GM12878 (cell line): ENCODE results near the gene RASGEF1B. TPM values are rescaled to one million over a fixed set of nuclear protein-coding genes. Genes with fewer than 3 reads are reported as not detected.

Source experiments
- ATAC-seq: fragments of 200-7000 bp; cut with Tn5 transposase; 3 replicates; pipeline ENCODE4 v1.9.1; 2020; ENCODE audit warnings: mild to moderate bottlenecking, moderate library complexity
- BruUV-seq: library from RNA; stranded (reverse); fragments of 400-500 nt; replicated peaks from 2 replicates; lab custom pipeline; 2021; lab: Mats Ljungman, UMichigan
- CTCF ChIA-PET: fragments of 300-600 bp; sonication (Branson Sonifier 250); formaldehyde crosslinking; extraction: SDS; loops from one replicate; lab custom pipeline; 2021; ENCODE audit warnings: inconsistent platforms; lab: Yijun Ruan, JAX
- POLR2A ChIA-PET: fragments of 350-600 bp; formaldehyde crosslinking; extraction: SDS; loops from one replicate; lab custom pipeline; 2021; ENCODE audit warnings: inconsistent platforms; lab: Charles Lee
- RAD21 ChIA-PET: fragments of 300-600 bp; sonication (Branson Sonifier 250); formaldehyde crosslinking; loops from one replicate; lab custom pipeline; 2023; ENCODE audit warnings: antibody characterized with exemption; ENCODE audit not compliant: unreplicated experiment; lab: Charles Lee
- SMC1A ChIA-PET: fragments of 300-600 bp; sonication (Branson Sonifier 250); formaldehyde crosslinking; loops from one replicate; lab custom pipeline; 2023; ENCODE audit not compliant: unreplicated experiment, uncharacterized antibody; lab: Charles Lee
- DNase-seq: peaks from one replicate; pipeline ENCODE4 v3.0.0-alpha.2; 2011; ENCODE audit warnings: low read depth, low spot score
- FAIRE-seq: peaks from 3 replicates; lab custom pipeline; 2011; peaks lifted over from hg19 to GRCh38; lab: Jason Lieb, UNC
- H2AFZ ChIP-seq: 2 replicates; pipeline ENCODE4 v1.6.0; 2011; ENCODE audit warnings: low read depth, low read length, control low read depth; ENCODE audit not compliant: control insufficient read depth
- H3K27ac ChIP-seq: 2 replicates; pipeline ENCODE4 v1.5.1; 2011; ENCODE audit warnings: control low read depth; ENCODE audit not compliant: control insufficient read depth, insufficient read depth
- H3K27me3 ChIP-seq, 2 experiments: replicated peaks in 1 of 2; 2 replicates each; pipeline versions ENCODE4 v1.6.0 to v1.6.1; 2011; ENCODE audit warnings: low read length in 1 of 2; ENCODE audit not compliant: control insufficient read depth in 2 of 2, insufficient read depth in 2 of 2
- H3K36me3 ChIP-seq, 2 experiments: 2 replicates each; pipeline ENCODE4 v1.5.1; 2011; ENCODE audit warnings: low read length in 1 of 2; ENCODE audit not compliant: control insufficient read depth in 2 of 2, insufficient read depth in 2 of 2
- H3K4me1 ChIP-seq: 2 replicates; pipeline ENCODE4 v1.6.1; 2011; ENCODE audit warnings: mild to moderate bottlenecking, low read length, moderate library complexity, mixed read lengths; ENCODE audit not compliant: control insufficient read depth, insufficient read depth
- H3K4me2 ChIP-seq: 2 replicates; pipeline ENCODE4 v1.6.0; 2011; ENCODE audit warnings: control low read depth; ENCODE audit not compliant: control insufficient read depth, insufficient read depth
- H3K4me3 ChIP-seq: fragments of 200-600 bp; sonication (generic); 2 replicates; pipeline ENCODE4 v1.5.1; 2016
- H3K79me2 ChIP-seq: 2 replicates; pipeline ENCODE4 v1.6.0; 2011; ENCODE audit warnings: low read length; ENCODE audit not compliant: control insufficient read depth, insufficient read depth
- H3K9ac ChIP-seq: 2 replicates; pipeline ENCODE4 v1.8.0; 2011; ENCODE audit warnings: low read length, control low read depth, mixed read lengths; ENCODE audit not compliant: control insufficient read depth, insufficient read depth
- H3K9me3 ChIP-seq: replicated peaks from 3 replicates; pipeline ENCODE4 v1.5.1; 2011; ENCODE audit warnings: mild to moderate bottlenecking, low read length; ENCODE audit not compliant: control insufficient read depth, insufficient read depth
- H4K20me1 ChIP-seq: 2 replicates; pipeline ENCODE4 v1.6.0; 2011; ENCODE audit not compliant: control insufficient read depth, insufficient read depth
- ASH2L ChIP-seq: fragments of 300-600, 200-600 bp; sonication (generic); IDR thresholded peaks from 2 replicates; pipeline ENCODE4 v1.6.1; 2017; ENCODE audit warnings: low read depth, mild to moderate bottlenecking, borderline replicate concordance
- BMI1 ChIP-seq: fragments of 450-650 bp; IDR thresholded peaks from 2 replicates; pipeline ENCODE4 v1.6.1; 2016; ENCODE audit warnings: mild to moderate bottlenecking, moderate library complexity, borderline replicate concordance
- HCFC1 ChIP-seq: fragments of 150-350 bp; IDR thresholded peaks from 2 replicates; pipeline ENCODE4 v1.6.1; 2014; ENCODE audit warnings: low read length
- HDGF ChIP-seq: fragments of 450-650 bp; IDR thresholded peaks from 2 replicates; pipeline ENCODE4 v1.6.1; 2016; ENCODE audit warnings: antibody characterized with exemption
- IKZF1 ChIP-seq: fragments of 450-650 bp; conservative IDR thresholded peaks from 2 replicates; pipeline ENCODE4 v1.6.1; 2017; ENCODE audit warnings: antibody characterized with exemption, mild to moderate bottlenecking
- JUND ChIP-seq: IDR thresholded peaks from 2 replicates; pipeline ENCODE4 v1.6.1; 2012; ENCODE audit warnings: low read depth, mild to moderate bottlenecking, low read length, improper control_type of control experiment, moderate library complexity
- MTA2 ChIP-seq: fragments of 450-650 bp; IDR thresholded peaks from 2 replicates; pipeline ENCODE4 v1.6.1; 2016; ENCODE audit warnings: low read depth, mild to moderate bottlenecking, moderate library complexity
- PAX8 ChIP-seq: fragments of 450-650 bp; IDR thresholded peaks from 2 replicates; pipeline ENCODE4 v1.6.1; 2017; ENCODE audit warnings: mild to moderate bottlenecking, moderate library complexity
- RFX5 ChIP-seq: IDR thresholded peaks from 2 replicates; pipeline ENCODE4 v1.6.1; 2011; ENCODE audit warnings: low read depth, low read length, improper control_type of control experiment
- SIN3A ChIP-seq: IDR thresholded peaks from 2 replicates; pipeline ENCODE4 v1.6.1; 2012; ENCODE audit warnings: low read depth, low read length, improper control_type of control experiment
- SPI1 ChIP-seq: IDR thresholded peaks from 2 replicates; pipeline ENCODE4 v1.6.1; 2011; ENCODE audit warnings: low read depth, mild to moderate bottlenecking, low read length, moderate library complexity, borderline replicate concordance; ENCODE audit not compliant: insufficient read depth
- ZZZ3 ChIP-seq: IDR thresholded peaks from 2 replicates; pipeline ENCODE4 v1.6.1; 2011; ENCODE audit warnings: low read depth; ENCODE audit not compliant: control insufficient read depth, insufficient read length
- WGBS: methylation state at CpG from one replicate; pipeline ENCODE4 v1.1.6; 2016; ENCODE audit warnings: low lambda C conversion rate; ENCODE audit not compliant: insufficient replicate concordance, insufficient coverage; ENCODE audit errors: missing lambda C conversion rate; 5-methylcytosine and 5-hydroxymethylcytosine counted together
- in situ Hi-C: fragments of 300-500 bp; cut with MboI; formaldehyde crosslinking; loops from 9 replicates; pipeline ENCODE4 v1.14.3; 2018; ENCODE audit warnings: mixed read lengths
- intact Hi-C: fragments of 100-400 bp; cut with micrococcal nuclease; formaldehyde crosslinking; loops from one replicate; pipeline ENCODE4 v1.14.2; 2022; ENCODE audit not compliant: unreplicated experiment
- polyA plus RNA-seq, 11 experiments: library from polyadenylated mRNA; depleted of rRNA in 4 of 11; unstranded in 6 of 11; stranded (reverse) in 5 of 11; fragments of >200 nt; fragmentation: Nextera tagmentation in 4 of 11; fragmentation: Illumina TruSeq in 1 of 11; extraction: Ambion mirVana in 4 of 11; extraction: Trizol in 1 of 11; gene quantifications; 1 replicate in 1 of 11; 2 replicates in 10 of 11; pipeline versions ENCODE4 v1.2.1 to v1.2.3, GENCODE V29; 2011 to 2016; ENCODE audit warnings: inconsistent platforms in 2 of 11, missing spikeins in 2 of 11, low read depth in 1 of 11
- total RNA-seq, 4 experiments: library from RNA; depleted of rRNA in 3 of 4; stranded (reverse); fragments of >200 nt in 3 of 4; fragmentation: Illumina TruSeq in 1 of 4; extraction: Trizol in 1 of 4; gene quantifications; 2 replicates each; pipeline versions ENCODE4 v1.2.1 to v1.2.3, GENCODE V29; 2013 to 2021
- TF ChIP-seq, protein P1 (sequence below): IDR thresholded peaks from 2 replicates; pipeline ENCODE4 v1.6.1; 2011; ENCODE audit warnings: low read depth, low read length, improper control_type of control experiment, borderline replicate concordance
- TF ChIP-seq, protein P2 (sequence below): fragments of 450-650 bp; IDR thresholded peaks from 2 replicates; pipeline ENCODE4 v1.6.1; 2017; ENCODE audit warnings: mild to moderate bottlenecking, moderate library complexity

RASGEF1B gene
- total and polyA plus RNA-seq, 10 of the 15 experiments (the other 5 are each of a cell fraction or from before 2014, with no cell fraction given), result 0.03 to 0.24 (median 0.10) TPM; not detected in 2

DNA sequence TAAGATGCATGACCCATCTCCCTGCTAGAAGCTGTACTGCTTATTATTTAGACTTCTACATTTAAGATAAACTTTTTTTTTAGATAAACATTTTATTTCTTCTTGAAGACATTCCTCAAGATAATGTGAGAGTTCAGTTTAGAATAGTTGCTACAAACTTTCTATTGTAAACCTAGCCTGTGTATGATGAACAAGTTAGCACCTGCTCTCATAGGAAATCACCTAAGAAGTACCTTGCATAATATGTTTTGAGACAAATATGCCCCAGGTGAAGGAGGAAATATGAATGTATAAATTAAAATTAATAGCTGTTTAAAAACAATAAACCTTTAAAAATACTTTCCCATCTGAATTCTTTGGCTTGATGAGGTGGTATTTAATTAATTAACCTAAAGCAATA, 35.6 kb downstream of the RASGEF1B start:
- FAIRE-seq (no peak), ATAC-seq (no peak), DNase-seq (no peak)
- no peaks in the 10 kb centered on the region for H3K27me3 ChIP-seq
- H3K9ac ChIP-seq, result no peak overlapping the region
- H3K4me2 ChIP-seq, result no peak overlapping the region
- H3K4me3 ChIP-seq, result no peak overlapping the region
- H2AFZ ChIP-seq, result no peak overlapping the region
- ChIA-PET SMC1A (interaction anchor here (1.0 kb wide), 1 partner anchor 31 kb away, joined by 3 read pairs; no protein-coding TSS in a partner anchor), CTCF (interaction anchor here (1.2 kb wide), 1 partner anchor 32 kb away, joined by 6 read pairs; no protein-coding TSS in a partner anchor), POLR2A (no interaction called here), RAD21 (no interaction called here)
- BruUV-seq, result no TSS peak
- TF ChIP-seq HCFC1 (no peak), HDGF (no peak)
- no peaks in the 10 kb centered on the region for H3K9me3 ChIP-seq
- intact Hi-C loops (no loop called here), in situ Hi-C loops (no loop called here)
- no peaks in the 10 kb centered on the region for H3K79me2 ChIP-seq
- H3K27ac ChIP-seq, result no peak overlapping the region
- H4K20me1 ChIP-seq, result no peaks in the 10 kb centered on the region
- H3K36me3 ChIP-seq, result no peaks in the 10 kb centered on the region
- no peaks in the 10 kb centered on the region for H3K4me1 ChIP-seq

DNA sequence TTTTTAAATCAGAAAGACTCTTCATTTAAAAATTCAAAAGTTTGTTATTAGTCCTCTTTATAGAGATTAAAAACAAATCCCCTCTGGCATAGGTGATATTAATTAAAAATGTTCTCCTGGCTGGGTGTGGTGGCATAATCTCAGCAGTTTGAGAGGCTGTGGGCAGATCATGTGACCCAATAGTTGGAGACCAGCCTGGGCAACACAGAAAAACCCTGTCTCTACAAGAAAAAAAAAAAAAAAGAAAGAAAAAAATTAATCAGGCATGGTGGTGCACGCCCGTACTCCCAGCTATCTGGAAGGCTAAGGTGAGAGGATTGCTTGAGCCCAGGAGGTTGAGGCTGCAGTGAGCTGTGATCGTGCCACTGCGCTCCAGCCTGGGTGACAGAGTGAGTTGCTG, 38.9 kb downstream of the RASGEF1B start:
- H3K4me3 ChIP-seq, result no peak overlapping the region
- SMC1A ChIA-PET, result interaction anchor here (0.6 to 0.7 kb wide), 2 partner anchors 357 to 1058 kb away, joined by 3 read pairs; no protein-coding TSS in a partner anchor
- H2AFZ ChIP-seq, result no peak overlapping the region
- H3K9me3 ChIP-seq, result no peaks in the 10 kb centered on the region
- intact Hi-C loops (no loop called here), in situ Hi-C loops (no loop called here)
- no TSS peak for BruUV-seq
- RAD21 ChIA-PET, result no interaction called here
- H3K4me1 ChIP-seq, result no peaks in the 10 kb centered on the region
- no peaks in the 10 kb centered on the region for H3K79me2 ChIP-seq
- TF ChIP-seq, protein P1, sequence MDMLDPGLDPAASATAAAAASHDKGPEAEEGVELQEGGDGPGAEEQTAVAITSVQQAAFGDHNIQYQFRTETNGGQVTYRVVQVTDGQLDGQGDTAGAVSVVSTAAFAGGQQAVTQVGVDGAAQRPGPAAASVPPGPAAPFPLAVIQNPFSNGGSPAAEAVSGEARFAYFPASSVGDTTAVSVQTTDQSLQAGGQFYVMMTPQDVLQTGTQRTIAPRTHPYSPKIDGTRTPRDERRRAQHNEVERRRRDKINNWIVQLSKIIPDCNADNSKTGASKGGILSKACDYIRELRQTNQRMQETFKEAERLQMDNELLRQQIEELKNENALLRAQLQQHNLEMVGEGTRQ, result no peak
- TF ChIP-seq PAX8 (no peak), BMI1 (no peak), ASH2L (no peak), MTA2 (no peak), JUND (no peak), IKZF1 (no peak), RFX5 (no peak), SIN3A (no peak), SPI1 (no peak), ZZZ3 (no peak)
- TF ChIP-seq, protein P2, sequence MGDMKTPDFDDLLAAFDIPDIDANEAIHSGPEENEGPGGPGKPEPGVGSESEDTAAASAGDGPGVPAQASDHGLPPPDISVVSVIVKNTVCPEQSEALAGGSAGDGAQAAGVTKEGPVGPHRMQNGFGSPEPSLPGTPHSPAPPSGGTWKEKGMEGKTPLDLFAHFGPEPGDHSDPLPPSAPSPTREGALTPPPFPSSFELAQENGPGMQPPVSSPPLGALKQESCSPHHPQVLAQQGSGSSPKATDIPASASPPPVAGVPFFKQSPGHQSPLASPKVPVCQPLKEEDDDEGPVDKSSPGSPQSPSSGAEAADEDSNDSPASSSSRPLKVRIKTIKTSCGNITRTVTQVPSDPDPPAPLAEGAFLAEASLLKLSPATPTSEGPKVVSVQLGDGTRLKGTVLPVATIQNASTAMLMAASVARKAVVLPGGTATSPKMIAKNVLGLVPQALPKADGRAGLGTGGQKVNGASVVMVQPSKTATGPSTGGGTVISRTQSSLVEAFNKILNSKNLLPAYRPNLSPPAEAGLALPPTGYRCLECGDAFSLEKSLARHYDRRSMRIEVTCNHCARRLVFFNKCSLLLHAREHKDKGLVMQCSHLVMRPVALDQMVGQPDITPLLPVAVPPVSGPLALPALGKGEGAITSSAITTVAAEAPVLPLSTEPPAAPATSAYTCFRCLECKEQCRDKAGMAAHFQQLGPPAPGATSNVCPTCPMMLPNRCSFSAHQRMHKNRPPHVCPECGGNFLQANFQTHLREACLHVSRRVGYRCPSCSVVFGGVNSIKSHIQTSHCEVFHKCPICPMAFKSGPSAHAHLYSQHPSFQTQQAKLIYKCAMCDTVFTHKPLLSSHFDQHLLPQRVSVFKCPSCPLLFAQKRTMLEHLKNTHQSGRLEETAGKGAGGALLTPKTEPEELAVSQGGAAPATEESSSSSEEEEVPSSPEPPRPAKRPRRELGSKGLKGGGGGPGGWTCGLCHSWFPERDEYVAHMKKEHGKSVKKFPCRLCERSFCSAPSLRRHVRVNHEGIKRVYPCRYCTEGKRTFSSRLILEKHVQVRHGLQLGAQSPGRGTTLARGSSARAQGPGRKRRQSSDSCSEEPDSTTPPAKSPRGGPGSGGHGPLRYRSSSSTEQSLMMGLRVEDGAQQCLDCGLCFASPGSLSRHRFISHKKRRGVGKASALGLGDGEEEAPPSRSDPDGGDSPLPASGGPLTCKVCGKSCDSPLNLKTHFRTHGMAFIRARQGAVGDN, result no peak
- no peaks in the 10 kb centered on the region for H3K27me3 ChIP-seq
- H3K36me3 ChIP-seq, result no peaks in the 10 kb centered on the region
- H3K27ac ChIP-seq, result no peak overlapping the region
- DNase-seq (no peak), FAIRE-seq (no peak), ATAC-seq (no peak)
- no peak overlapping the region for H3K9ac ChIP-seq
- POLR2A ChIA-PET, result no interaction called here
- no peaks in the 10 kb centered on the region for H4K20me1 ChIP-seq
- CTCF ChIA-PET, result interaction anchor here (1.0 kb wide), 1 partner anchor 26 kb away, joined by 3 read pairs; no protein-coding TSS in a partner anchor
- no peak overlapping the region for H3K4me2 ChIP-seq
- WGBS, result 43% methylated on average over 4 of the region's 4 CpGs
